Pancreas (tissue), 10 donors: ENCODE results near the gene SLC24A3. TPM values are rescaled to one million over a fixed set of nuclear protein-coding genes. Genes with fewer than 3 reads are reported as not detected.

ENCODE experiments used
- ATAC-seq, 4 donors: fragments of 200-7000 bp; cut with Tn5 transposase; one replicate each; pipeline versions ENCODE4 v1.8.0 to v1.9.1; 2020; ENCODE audit warnings: mild to moderate bottlenecking in 4 of 4, moderate library complexity in 4 of 4
- DNase-seq, 6 donors: peaks; one replicate each; pipeline ENCODE4 v3.0.0-alpha.2; 2020
- FAIRE-seq: peaks from 2 replicates; lab custom pipeline; 2012; peaks lifted over from hg19 to GRCh38; lab: Jason Lieb, UNC
- H3K27ac ChIP-seq, 4 donors: fragments of 200-600 bp; sonication (generic); 1 replicate in 3 of 4; 2 replicates in 1 of 4; pipeline versions ENCODE4 v1.5.0 to v1.8.0; 2020
- H3K27me3 ChIP-seq, 4 donors: fragments of 200-600 bp; one replicate each; pipeline ENCODE4 v1.8.0; 2021
- H3K36me3 ChIP-seq, 3 donors: fragments of 200-600 bp; sonication (generic) in 1 of 3; one replicate each; pipeline versions ENCODE4 v1.5.0 to v1.8.0; 2020 to 2021
- H3K4me1 ChIP-seq, 3 donors: fragments of 200-600 bp; one replicate each; pipeline ENCODE4 v1.8.0; 2021
- H3K4me3 ChIP-seq, 4 donors: fragments of 200-600 bp; sonication (generic) in 2 of 4; one replicate each; pipeline versions ENCODE4 v1.5.0 to v1.8.0; 2020 to 2021
- H3K9me3 ChIP-seq, 4 donors: fragments of 200-600 bp; one replicate each; pipeline ENCODE4 v1.8.0; 2021
- WGBS, 2 donors: extraction: QIAGEN DNeasy Blood & Tissue Kit; methylation state at CpG; one replicate each; pipeline ENCODE4 v1.1.7; 2013; 5-methylcytosine and 5-hydroxymethylcytosine counted together
- intact Hi-C, 3 donors: fragments of 100-400 bp; cut with DNase I; formaldehyde crosslinking; loops; one replicate each; pipeline versions ENCODE4 v1.11.1 to v1.14.2; 2022
- polyA plus RNA-seq, 2 donors: library from polyadenylated mRNA; stranded (reverse); fragments of 200-250 nt; gene quantifications; one replicate each; pipeline ENCODE4 v1.2.3, GENCODE V29; 2013
- total RNA-seq, 6 donors: library from RNA; stranded (reverse); fragmentation: NEBNext Ultra II Directional in 4 of 6; extraction: Animal tissue kit (Norgen Biotek cat#: 25700) in 4 of 6; gene quantifications; one replicate each; pipeline versions ENCODE4 v1.2.1 to v1.2.4, GENCODE V29; 2021 to 2023
- TF ChIP-seq, protein P1 (sequence below), 4 donors: fragments of 200-600 bp; sonication (generic) in 3 of 4; IDR thresholded peaks; one replicate each; pipeline versions ENCODE4 v1.5.0 to v1.8.0; 2021; ENCODE audit warnings: antibody characterized with exemption in 4 of 4
- donor health status: healthy with polysubstance abuse.
- donor health status: DM: no; HTN: no; CAD: no; lungs with moderate emphysema.
- donor health status: DM: no; HTN: no; CAD: no.
- donor health status: control.
- donor health status: control.
- donor health status: Bipolar disorder and iron deficiency.
- donor health status: DM: yes; HTN: yes; CAD: no.
- donor health status: DM: no; HTN: no; CAD: no.
- donor health status: DM: no; HTN: no; CAD: no.
- donor health status: DM: yes; HTN: yes; CAD: no.

The SLC24A3 gene
- total and polyA plus RNA-seq, 8 donors, result 0.28 to 0.87 (median 0.49) TPM

DNA sequence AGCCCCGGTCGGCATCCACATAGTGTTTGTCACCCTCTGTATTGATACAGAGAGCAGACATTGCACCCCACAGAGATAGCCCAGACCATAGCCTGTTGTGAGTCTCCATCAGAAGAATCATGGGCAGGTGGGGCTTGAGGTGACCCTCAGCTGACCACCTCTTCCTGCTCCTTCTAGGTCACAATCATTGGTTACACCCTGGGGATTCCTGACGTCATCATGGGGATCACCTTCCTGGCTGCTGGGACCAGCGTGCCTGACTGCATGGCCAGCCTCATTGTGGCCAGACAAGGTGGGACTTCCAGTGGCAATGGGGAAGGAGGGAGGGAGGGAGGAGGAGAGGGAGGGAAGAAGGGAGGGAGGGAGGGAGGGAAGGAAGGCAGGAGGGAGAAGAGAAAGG lies 484.2 kb downstream of the SLC24A3 start:
- intact Hi-C loops, result loop anchor here in 2 of 3 donors (10.0 kb wide), 3 partner anchors 48 to 298 kb away; no protein-coding TSS in a partner anchor

GRCh38 chr20:19697415-19697814 lies 485.0 kb downstream of the SLC24A3 start:
- FAIRE-seq (no peak), DNase-seq (no peak), ATAC-seq (no peak)
- Histone ChIP-seq H3K9me3 (no peaks in the 10 kb centered on the region), H3K4me3 (no peak overlapping the region), H3K4me1 (no peaks in the 10 kb centered on the region), H3K36me3 (no peaks in the 10 kb centered on the region), H3K27me3 (no peaks in the 10 kb centered on the region), H3K27ac (no peak overlapping the region)
- intact Hi-C loops, result loop anchor here in 2 of 3 donors (10.0 kb wide), 3 partner anchors 47 to 297 kb away; no protein-coding TSS in a partner anchor
- TF ChIP-seq, protein P1, sequence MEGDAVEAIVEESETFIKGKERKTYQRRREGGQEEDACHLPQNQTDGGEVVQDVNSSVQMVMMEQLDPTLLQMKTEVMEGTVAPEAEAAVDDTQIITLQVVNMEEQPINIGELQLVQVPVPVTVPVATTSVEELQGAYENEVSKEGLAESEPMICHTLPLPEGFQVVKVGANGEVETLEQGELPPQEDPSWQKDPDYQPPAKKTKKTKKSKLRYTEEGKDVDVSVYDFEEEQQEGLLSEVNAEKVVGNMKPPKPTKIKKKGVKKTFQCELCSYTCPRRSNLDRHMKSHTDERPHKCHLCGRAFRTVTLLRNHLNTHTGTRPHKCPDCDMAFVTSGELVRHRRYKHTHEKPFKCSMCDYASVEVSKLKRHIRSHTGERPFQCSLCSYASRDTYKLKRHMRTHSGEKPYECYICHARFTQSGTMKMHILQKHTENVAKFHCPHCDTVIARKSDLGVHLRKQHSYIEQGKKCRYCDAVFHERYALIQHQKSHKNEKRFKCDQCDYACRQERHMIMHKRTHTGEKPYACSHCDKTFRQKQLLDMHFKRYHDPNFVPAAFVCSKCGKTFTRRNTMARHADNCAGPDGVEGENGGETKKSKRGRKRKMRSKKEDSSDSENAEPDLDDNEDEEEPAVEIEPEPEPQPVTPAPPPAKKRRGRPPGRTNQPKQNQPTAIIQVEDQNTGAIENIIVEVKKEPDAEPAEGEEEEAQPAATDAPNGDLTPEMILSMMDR (IDR thresholded peaks at IDR 0.05), result no peak
- 87 to 96% methylated on average over 2 of the region's 2 CpGs for WGBS, 2 donors

More for the DNA sequence above, 484.2 kb downstream of the SLC24A3 start:
- TF ChIP-seq, protein P1 (IDR thresholded peaks at IDR 0.05), result no peak
- Histone ChIP-seq H3K4me3 (no peak overlapping the region), H3K27me3 (no peaks in the 10 kb centered on the region), H3K36me3 (no peaks in the 10 kb centered on the region), H3K27ac (no peak overlapping the region), H3K9me3 (no peaks in the 10 kb centered on the region), H3K4me1 (no peaks in the 10 kb centered on the region)
- FAIRE-seq, result no peak
- ATAC-seq, result no peak
- 72 to 81% methylated on average over 4 of the region's 4 CpGs for WGBS, 2 donors
- DNase-seq, result no peak

DNA sequence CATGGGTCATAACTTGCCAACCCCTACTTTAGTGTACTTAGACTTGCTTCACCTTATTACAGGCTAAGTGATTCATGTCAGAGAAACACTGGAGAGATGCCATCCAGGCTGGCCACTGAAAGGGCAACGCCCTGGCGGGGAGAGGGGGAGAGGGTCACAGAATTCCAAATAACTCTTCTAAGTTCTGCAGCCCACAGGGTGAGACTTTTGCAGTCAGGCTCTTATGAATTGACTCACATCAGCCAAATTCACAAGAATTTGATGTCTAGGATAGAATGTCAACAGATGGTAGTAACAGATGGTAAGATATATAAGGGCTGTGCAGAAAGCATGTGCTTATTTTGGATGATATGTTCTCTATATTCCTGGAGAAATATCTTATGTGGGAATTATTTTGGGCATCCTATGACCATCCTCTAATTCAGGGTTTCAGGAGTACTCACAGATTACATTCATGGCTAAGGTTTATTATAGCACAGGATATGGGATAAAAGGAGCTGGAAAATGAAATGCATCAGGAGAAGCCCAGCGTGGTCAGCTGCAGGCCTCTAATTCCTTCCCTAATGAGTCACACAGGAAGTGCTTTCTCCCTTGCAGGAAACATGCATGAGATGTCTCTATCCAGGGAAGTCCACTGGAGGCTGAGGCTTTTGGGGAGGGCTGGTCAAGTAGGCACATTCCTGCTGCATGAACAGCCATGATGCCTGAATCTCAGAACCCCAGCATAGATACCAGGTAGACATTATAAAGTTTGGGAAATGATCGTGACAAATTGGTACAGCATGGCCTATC lies 486.9 kb downstream of the SLC24A3 start:
- WGBS, 2 donors, result 84 to 87% methylated on average over 4 of the region's 4 CpGs
- DNase-seq, result no peak

GRCh38 chr20:19701429-19701828 lies 489.0 kb downstream of the SLC24A3 start:
- ATAC-seq, result no peak
- 58 to 77% methylated on average over 3 of the region's 3 CpGs for WGBS, 2 donors

More for the DNA sequence above, 486.9 kb downstream of the SLC24A3 start:
- H3K4me3 ChIP-seq, result no peak overlapping the region
- ATAC-seq (no peak), FAIRE-seq (no peak)
- H3K4me1 ChIP-seq, result no peaks in the 10 kb centered on the region
- no peaks in the 10 kb centered on the region for H3K27me3 ChIP-seq
- H3K36me3 ChIP-seq, result no peaks in the 10 kb centered on the region
- H3K9me3 ChIP-seq, result no peaks in the 10 kb centered on the region
- TF ChIP-seq, protein P1 (IDR thresholded peaks at IDR 0.05), result no peak
- intact Hi-C loops, result loop anchor here in 2 of 3 donors (10.0 kb wide), 3 partner anchors 45 to 295 kb away; no protein-coding TSS in a partner anchor
- no peak overlapping the region for H3K27ac ChIP-seq

More at GRCh38 chr20:19701429-19701828, 489.0 kb downstream of the SLC24A3 start:
- Histone ChIP-seq H3K4me3 (no peak overlapping the region), H3K9me3 (no peaks in the 10 kb centered on the region), H3K27ac (no peak overlapping the region), H3K4me1 (no peaks in the 10 kb centered on the region), H3K27me3 (no peaks in the 10 kb centered on the region), H3K36me3 (no peaks in the 10 kb centered on the region)
- intact Hi-C loops, result no loop called here
- no peak for FAIRE-seq
- TF ChIP-seq, protein P1 (IDR thresholded peaks at IDR 0.05), result no peak
- DNase-seq, result no peak
